ENCODE measurements around the gene OR2A14. TPM values are rescaled to one million over a fixed set of nuclear protein-coding genes. Genes with fewer than 3 reads are reported as not detected.

The OR2A14 gene
- total RNA-seq, 4 donors from 2014 or later: not detected

- Histone ChIP-seq H3K9me3 (peaks cover 0 to 4% (median 0%) of the 10 kb centered on the region in 3 donors), H3K27ac (no peak overlapping the region), H3K36me3 (no peaks in the 10 kb centered on the region), H3K4me1 (no peaks in the 10 kb centered on the region), H3K27me3 (no peaks in the 10 kb centered on the region), H3K4me3 (no peak overlapping the region)
- TF ChIP-seq POLR2A (IDR thresholded peaks at IDR 0.05): no peak
- no peak for TF ChIP-seq CTCF (IDR thresholded peaks at IDR 0.05)
- DNase-seq: no peak
- intact Hi-C loops (cut with DNase I): no loop called here
- 84 to 85% methylated on average over 3 of the region's 3 CpGs for WGBS, 2 donors
These were observed 32.3 kb upstream of the OR2A14 start for GRCh38 chr7:144090667-144091066.

- Histone ChIP-seq H3K27ac (no peak overlapping the region), H3K27me3 (no peaks in the 10 kb centered on the region), H3K4me3 (no peak overlapping the region), H3K4me1 (no peaks in the 10 kb centered on the region), H3K36me3 (no peaks in the 10 kb centered on the region), H3K9me3 (no peaks in the 10 kb centered on the region)
- no peak for TF ChIP-seq POLR2A (IDR thresholded peaks at IDR 0.05)
- intact Hi-C loops (cut with DNase I): no loop called here
- DNase-seq: no peak
These were observed 24.2 kb upstream of the OR2A14 start for GRCh38 chr7:144098776-144099175.

- Histone ChIP-seq H3K36me3 (no peaks in the 10 kb centered on the region), H3K4me3 (no peak overlapping the region), H3K4me1 (no peaks in the 10 kb centered on the region), H3K9me3 (no peaks in the 10 kb centered on the region), H3K27ac (no peak overlapping the region), H3K27me3 (no peaks in the 10 kb centered on the region)
- DNase-seq: no peak
- 44 to 49% methylated on average over 3 of the region's 3 CpGs for WGBS, 2 donors
- no peak for TF ChIP-seq CTCF (IDR thresholded peaks at IDR 0.05)
- TF ChIP-seq POLR2A (IDR thresholded peaks at IDR 0.05): no peak
- intact Hi-C loops (cut with DNase I): no loop called here
These were observed 22.4 kb upstream of the OR2A14 start for GRCh38 chr7:144100607-144101006.

- intact Hi-C loops (cut with DNase I): no loop called here
- H3K36me3 ChIP-seq: no peaks in the 10 kb centered on the region
- no peak for TF ChIP-seq CTCF (IDR thresholded peaks at IDR 0.05)
- TF ChIP-seq POLR2A (IDR thresholded peaks at IDR 0.05): no peak
- DNase-seq: no peak
- H3K4me1 ChIP-seq: no peaks in the 10 kb centered on the region
- H3K9me3 ChIP-seq: no peaks in the 10 kb centered on the region
- no peak overlapping the region for H3K27ac ChIP-seq
- no peaks in the 10 kb centered on the region for H3K27me3 ChIP-seq
- no peak overlapping the region for H3K4me3 ChIP-seq
These were observed 20.9 kb upstream of the OR2A14 start for GRCh38 chr7:144102041-144102440.

GRCh38 chr7:144105211-144105610 lies 17.8 kb upstream of the OR2A14 start:
- TF ChIP-seq POLR2A (IDR thresholded peaks at IDR 0.05) (no peak), CTCF (IDR thresholded peaks at IDR 0.05) (no peak)
- Histone ChIP-seq H3K4me1 (no peaks in the 10 kb centered on the region), H3K27ac (no peak overlapping the region), H3K36me3 (no peaks in the 10 kb centered on the region), H3K27me3 (no peaks in the 10 kb centered on the region), H3K4me3 (no peak overlapping the region), H3K9me3 (no peaks in the 10 kb centered on the region)
- no peak for DNase-seq
- intact Hi-C loops (cut with DNase I): no loop called here

GRCh38 chr7:144109283-144109682 lies 13.7 kb upstream of the OR2A14 start, which contains the start of gene OR2A2:
OR2A2 (plus strand) TSS chr7:144109583; CDS start chr7:144109583, 0 bp downstream.
- TF ChIP-seq POLR2A (IDR thresholded peaks at IDR 0.05) (no peak), CTCF (IDR thresholded peaks at IDR 0.05) (no peak)
- WGBS, 2 donors: 80 to 92% methylated on average over 2 of the region's 2 CpGs
- H3K4me3 ChIP-seq: no peak within 1 kb of the TSS

More at GRCh38 chr7:144109283-144109682, 13.7 kb upstream of the OR2A14 start, which contains the start of gene OR2A2:
- Histone ChIP-seq H3K27ac (no peak within 1 kb of the TSS), H3K36me3 (no peaks in the 10 kb centered on the region), H3K27me3 (no peaks in the 10 kb centered on the region), H3K9me3 (no peaks in the 10 kb centered on the region), H3K4me1 (no peaks in the 10 kb centered on the region)
- intact Hi-C loops (cut with DNase I): no loop called here
- no peak for DNase-seq
